GM10248 (cell line): ENCODE data around the gene KCNK15.

ENCODE experiments used
- CTCF ChIA-PET: fragments of 300-600 bp; sonication (Branson Sonifier 250); formaldehyde crosslinking; extraction: SDS; loops from one replicate; lab custom pipeline; 2021; ENCODE audit warnings: antibody characterized with exemption; lab: Yijun Ruan, JAX
- POLR2A ChIA-PET: fragments of 350-650 bp; sonication (Branson Sonifier 250); formaldehyde crosslinking; extraction: SDS; loops from one replicate; lab custom pipeline; 2020; ENCODE audit warnings: antibody characterized with exemption; lab: Yijun Ruan, JAX
- DNase-seq: peaks from one replicate; pipeline ENCODE4 v3.0.0; 2012; ENCODE audit errors: extremely low spot score
- CTCF ChIP-seq: IDR thresholded peaks from 2 replicates; pipeline ENCODE4 v1.5.1; 2012; ENCODE audit warnings: mild to moderate bottlenecking, low read depth; ENCODE audit errors: extremely low read depth, missing control alignments, control extremely low read depth

KCNK15 gene

GRCh38 chr20:44743916-44744655 lies 1.6 kb upstream of the KCNK15 start:
- TF ChIP-seq CTCF = no peak
- no peak for DNase-seq
- POLR2A ChIA-PET = no interaction called here
- CTCF ChIA-PET = interaction anchor here (1.1 to 8.5 kb wide), 3 partner anchors 11 to 122 kb away, joined by 4 to 63 read pairs (median 14); no protein-coding TSS in a partner anchor

GRCh38 chr20:44745122-44745597 lies 505 bp upstream of the KCNK15 start:
- no peak for TF ChIP-seq CTCF
- DNase-seq = no peak
- POLR2A ChIA-PET = no interaction called here
- CTCF ChIA-PET = interaction anchor here (1.2 to 8.5 kb wide), 3 partner anchors 8 to 62 kb away, joined by 3 to 63 read pairs (median 14); no protein-coding TSS in a partner anchor

- POLR2A ChIA-PET = no interaction called here
- no peak for TF ChIP-seq CTCF
- CTCF ChIA-PET = interaction anchor here (0.6 to 3.5 kb wide), 28 partner anchors 8 to 547 kb away, joined by 3 to 40 read pairs (median 5); no protein-coding TSS in a partner anchor
- no peak for DNase-seq
These were observed 901 bp downstream of the KCNK15 start for GRCh38 chr20:44746367-44747165.

- peak; percentile 76 for DNase-seq
- ChIA-PET POLR2A (no interaction called here), CTCF (interaction anchor here (0.6 to 3.5 kb wide), 42 partner anchors 9 to 547 kb away, joined by 3 to 40 read pairs (median 4); no protein-coding TSS in a partner anchor)
- peak; percentile 76 for TF ChIP-seq CTCF
These were observed 1.7 kb downstream of the KCNK15 start for GRCh38 chr20:44747166-44748004.

GRCh38 chr20:44748005-44748370 lies 2.3 kb downstream of the KCNK15 start:
- ChIA-PET POLR2A (no interaction called here), CTCF (interaction anchor here (0.6 to 3.5 kb wide), 35 partner anchors 9 to 546 kb away, joined by 3 to 40 read pairs (median 5); no protein-coding TSS in a partner anchor)
- no peak for DNase-seq
- TF ChIP-seq CTCF = no peak
